ENCODE data around the gene IGSF9. TPM values are rescaled to one million over a fixed set of nuclear protein-coding genes. Genes with fewer than 3 reads are reported as not detected.

The IGSF9 gene
- total RNA-seq, 1 donor from 2014 or later = 24.5 TPM

DNA sequence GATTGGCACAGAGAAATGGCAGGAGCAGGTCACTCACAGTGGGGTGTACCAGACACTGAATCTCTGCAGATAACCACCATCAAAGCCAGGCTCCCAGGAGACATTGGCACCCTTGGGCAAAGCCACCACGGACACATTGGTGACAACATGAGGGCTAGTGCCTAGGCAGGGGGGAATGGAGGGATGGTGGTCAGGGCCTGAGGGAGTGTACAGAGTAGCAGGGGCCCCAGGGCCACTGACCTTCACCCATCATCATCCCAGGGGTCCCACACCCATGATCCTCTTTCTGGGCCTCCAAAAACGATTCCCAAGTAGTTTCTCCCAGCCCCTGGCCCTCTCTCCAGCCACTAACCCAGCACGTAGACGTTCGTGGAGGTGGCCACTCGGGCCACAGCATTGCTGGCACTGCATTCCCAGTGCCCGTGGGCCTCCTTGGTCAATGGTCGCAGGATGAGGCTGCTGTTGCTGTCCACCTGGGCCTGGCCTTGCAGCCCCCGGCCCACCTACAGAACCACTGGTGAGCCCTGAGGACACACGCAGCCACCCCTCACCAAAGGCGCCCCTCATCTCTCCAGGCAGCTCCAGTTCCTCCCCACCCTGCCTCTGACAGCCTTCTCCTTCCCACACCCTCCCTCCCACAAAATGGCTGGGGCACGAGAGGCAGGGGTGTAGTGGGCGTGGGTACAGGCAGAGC, 14.2 kb downstream of the IGSF9 start:
- no peaks in the 10 kb centered on the region for H3K27me3 Mint-ChIP-seq (ENCODE audit: low read depth)
- H3K27ac Mint-ChIP-seq (ENCODE audit: unreplicated experiment) = no peak overlapping the region
- H3K9me3 Mint-ChIP-seq = no peaks in the 10 kb centered on the region
- no peak for DNase-seq (ENCODE audit: low read depth, low spot score)
- no peaks in the 10 kb centered on the region for H3K36me3 Mint-ChIP-seq (ENCODE audit: low read depth)
- H3K4me3 Mint-ChIP-seq = no peak overlapping the region
- TF ChIP-seq, protein P1, sequence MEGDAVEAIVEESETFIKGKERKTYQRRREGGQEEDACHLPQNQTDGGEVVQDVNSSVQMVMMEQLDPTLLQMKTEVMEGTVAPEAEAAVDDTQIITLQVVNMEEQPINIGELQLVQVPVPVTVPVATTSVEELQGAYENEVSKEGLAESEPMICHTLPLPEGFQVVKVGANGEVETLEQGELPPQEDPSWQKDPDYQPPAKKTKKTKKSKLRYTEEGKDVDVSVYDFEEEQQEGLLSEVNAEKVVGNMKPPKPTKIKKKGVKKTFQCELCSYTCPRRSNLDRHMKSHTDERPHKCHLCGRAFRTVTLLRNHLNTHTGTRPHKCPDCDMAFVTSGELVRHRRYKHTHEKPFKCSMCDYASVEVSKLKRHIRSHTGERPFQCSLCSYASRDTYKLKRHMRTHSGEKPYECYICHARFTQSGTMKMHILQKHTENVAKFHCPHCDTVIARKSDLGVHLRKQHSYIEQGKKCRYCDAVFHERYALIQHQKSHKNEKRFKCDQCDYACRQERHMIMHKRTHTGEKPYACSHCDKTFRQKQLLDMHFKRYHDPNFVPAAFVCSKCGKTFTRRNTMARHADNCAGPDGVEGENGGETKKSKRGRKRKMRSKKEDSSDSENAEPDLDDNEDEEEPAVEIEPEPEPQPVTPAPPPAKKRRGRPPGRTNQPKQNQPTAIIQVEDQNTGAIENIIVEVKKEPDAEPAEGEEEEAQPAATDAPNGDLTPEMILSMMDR (conservative IDR thresholded peaks at IDR 0.05) = no peak
- H3K4me1 Mint-ChIP-seq = peaks cover 3% of the 10 kb centered on the region

DNA sequence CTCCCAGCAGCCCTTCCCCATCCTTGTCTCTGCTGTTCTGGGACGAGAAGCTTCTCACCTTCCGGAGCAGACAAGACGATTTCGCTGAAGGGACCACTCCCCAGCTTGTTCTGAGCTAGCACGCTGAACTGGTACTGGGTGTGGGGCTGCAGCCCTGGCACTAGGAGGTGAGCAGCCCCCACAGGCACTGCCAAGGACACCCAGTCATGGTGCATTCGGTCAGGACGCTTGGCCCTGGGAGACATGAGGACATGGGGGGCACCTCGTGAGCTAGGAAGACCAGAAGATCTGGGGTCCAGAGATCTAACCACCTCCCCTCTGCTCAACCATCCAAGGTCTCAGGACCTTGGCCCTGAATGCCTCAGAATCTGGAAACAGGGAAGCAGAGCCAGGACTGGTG, 14.8 kb downstream of the IGSF9 start:
- Mint-ChIP-seq H3K9me3 (no peaks in the 10 kb centered on the region), H3K36me3 (ENCODE audit: low read depth) (no peaks in the 10 kb centered on the region), H3K4me3 (no peak overlapping the region), H3K27me3 (ENCODE audit: low read depth) (peaks cover 1% of the 10 kb centered on the region), H3K4me1 (peaks cover 9% of the 10 kb centered on the region), H3K27ac (ENCODE audit: unreplicated experiment) (no peak overlapping the region)
- DNase-seq (ENCODE audit: low read depth, low spot score) = no peak
- TF ChIP-seq, protein P1 (conservative IDR thresholded peaks at IDR 0.05) = no peak

DNA sequence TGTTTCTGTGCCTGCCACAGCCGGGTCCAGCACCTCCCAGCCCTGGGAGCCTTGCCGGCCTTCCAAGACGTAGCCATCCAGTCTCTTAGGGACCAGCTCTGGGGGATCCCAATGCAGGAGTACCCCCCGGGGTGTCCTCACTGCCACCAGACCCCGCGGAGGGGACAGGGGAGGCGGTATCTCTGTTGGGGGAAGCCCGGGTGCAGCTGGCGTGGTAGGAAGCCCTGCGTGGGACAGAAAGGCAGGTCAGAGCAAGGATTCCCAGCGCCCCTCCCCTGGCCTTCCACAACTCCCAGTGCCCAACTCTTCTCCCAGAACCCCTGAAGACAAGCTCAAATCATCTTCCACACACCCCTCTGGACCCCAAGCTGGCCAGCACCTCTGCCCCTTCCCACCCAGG, 15.2 kb downstream of the IGSF9 start:
- TF ChIP-seq, protein P1 (conservative IDR thresholded peaks at IDR 0.05) = no peak
- no peaks in the 10 kb centered on the region for H3K36me3 Mint-ChIP-seq (ENCODE audit: low read depth)
- no peaks in the 10 kb centered on the region for H3K9me3 Mint-ChIP-seq
- H3K4me1 Mint-ChIP-seq = peaks cover 13% of the 10 kb centered on the region
- H3K27me3 Mint-ChIP-seq (ENCODE audit: low read depth) = peaks cover 6% of the 10 kb centered on the region
- H3K4me3 Mint-ChIP-seq = no peak overlapping the region
- no peak overlapping the region for H3K27ac Mint-ChIP-seq (ENCODE audit: unreplicated experiment)
- DNase-seq (ENCODE audit: low read depth, low spot score) = no peak

DNA sequence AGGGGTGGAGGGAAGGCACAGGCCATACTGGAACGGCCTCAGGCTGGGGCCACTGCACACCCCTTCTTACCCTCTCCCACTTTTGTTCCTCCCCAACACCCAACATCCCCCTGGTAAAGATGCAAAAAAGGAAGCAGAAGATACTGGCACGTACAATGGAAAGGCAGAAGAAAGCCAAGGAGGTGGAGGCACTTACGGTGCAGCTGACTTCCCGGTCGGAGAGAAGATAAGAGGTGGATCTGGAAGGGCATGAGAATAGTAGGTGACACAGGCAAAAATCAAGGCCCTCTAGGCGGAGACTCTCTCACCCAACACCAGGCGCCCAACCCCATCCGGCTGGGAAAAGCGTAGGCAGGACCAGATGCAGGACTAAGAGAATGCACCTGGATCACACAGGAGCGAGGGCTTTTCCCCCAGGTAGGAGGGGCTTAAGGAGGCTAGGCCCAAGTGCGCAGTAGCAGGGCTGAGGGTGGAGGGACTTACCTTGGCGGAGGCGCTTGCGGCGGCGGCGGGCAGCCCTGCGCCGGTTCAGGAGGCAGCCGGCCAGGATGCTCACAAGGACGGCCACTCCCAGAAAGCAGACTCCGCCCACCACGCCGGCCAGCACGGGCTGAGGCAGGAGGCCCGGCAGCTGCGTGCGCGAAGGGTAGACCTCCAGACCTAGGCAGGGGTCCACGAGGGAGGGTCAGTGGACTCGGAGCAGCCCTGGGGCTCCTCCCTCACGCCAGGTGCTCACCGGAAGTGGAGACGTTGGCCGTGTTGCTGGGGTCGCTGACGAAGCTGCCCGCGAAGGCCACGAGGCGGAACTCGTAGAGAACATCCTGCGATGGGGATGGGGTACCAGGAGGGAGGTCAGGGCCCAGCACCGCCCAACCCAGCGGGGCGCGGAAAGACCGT, 16.0 kb downstream of the IGSF9 start:
- H3K27ac Mint-ChIP-seq (ENCODE audit: unreplicated experiment) = peak overlapping the region; percentile 32
- no peaks in the 10 kb centered on the region for H3K36me3 Mint-ChIP-seq (ENCODE audit: low read depth)
- H3K4me3 Mint-ChIP-seq = no peak overlapping the region
- H3K27me3 Mint-ChIP-seq (ENCODE audit: low read depth) = peaks cover 11% of the 10 kb centered on the region
- TF ChIP-seq, protein P1 (conservative IDR thresholded peaks at IDR 0.05) = no peak
- H3K9me3 Mint-ChIP-seq = no peaks in the 10 kb centered on the region
- H3K4me1 Mint-ChIP-seq = peaks cover 18% of the 10 kb centered on the region
- DNase-seq (ENCODE audit: low read depth, low spot score) = no peak

DNA sequence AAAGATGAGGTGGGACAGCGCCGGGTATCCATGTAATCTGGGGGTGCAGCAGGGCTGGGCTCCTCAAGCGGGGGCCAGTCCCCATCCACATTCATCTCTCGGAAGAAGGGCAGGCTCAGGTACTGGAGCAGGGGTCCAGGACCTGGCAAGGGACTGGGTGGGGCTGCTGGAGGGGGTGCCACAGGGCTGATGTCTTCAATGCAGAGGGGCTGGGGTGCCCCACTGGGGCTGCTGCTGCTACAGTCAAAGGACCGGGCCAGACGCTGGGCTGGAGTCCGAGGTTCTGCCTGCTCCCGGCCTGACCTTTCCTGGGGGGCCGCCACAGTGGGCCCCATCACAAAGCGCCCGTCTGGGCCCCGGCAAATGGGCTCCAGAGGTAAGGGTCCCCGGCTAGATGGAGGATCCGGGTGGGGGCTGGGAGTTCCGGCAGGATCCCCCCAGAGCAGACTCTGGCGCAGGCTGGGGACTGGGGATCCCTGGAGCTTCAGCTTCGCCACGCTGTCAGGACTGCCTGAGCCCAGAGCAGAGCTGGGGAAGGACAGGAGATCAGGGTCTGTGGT, 16.8 kb downstream of the IGSF9 start:
- H3K9me3 Mint-ChIP-seq = no peaks in the 10 kb centered on the region
- H3K27me3 Mint-ChIP-seq (ENCODE audit: low read depth) = peaks cover 19% of the 10 kb centered on the region
- H3K4me1 Mint-ChIP-seq = peaks cover 26% of the 10 kb centered on the region
- H3K27ac Mint-ChIP-seq (ENCODE audit: unreplicated experiment) = peak overlapping the region; percentile 32
- TF ChIP-seq, protein P1 (conservative IDR thresholded peaks at IDR 0.05) = no peak
- H3K36me3 Mint-ChIP-seq (ENCODE audit: low read depth) = no peaks in the 10 kb centered on the region
- H3K4me3 Mint-ChIP-seq = no peak overlapping the region
- DNase-seq (ENCODE audit: low read depth, low spot score) = no peak
